NK-92 (cell line): ENCODE measurements around the gene ACADVL.

ENCODE experiments used
- DNase-seq: peaks from one replicate; lab custom pipeline; 2025; ENCODE audit not compliant: unreplicated experiment; lab: John Stamatoyannopoulos, UW

The ACADVL gene

DNA sequence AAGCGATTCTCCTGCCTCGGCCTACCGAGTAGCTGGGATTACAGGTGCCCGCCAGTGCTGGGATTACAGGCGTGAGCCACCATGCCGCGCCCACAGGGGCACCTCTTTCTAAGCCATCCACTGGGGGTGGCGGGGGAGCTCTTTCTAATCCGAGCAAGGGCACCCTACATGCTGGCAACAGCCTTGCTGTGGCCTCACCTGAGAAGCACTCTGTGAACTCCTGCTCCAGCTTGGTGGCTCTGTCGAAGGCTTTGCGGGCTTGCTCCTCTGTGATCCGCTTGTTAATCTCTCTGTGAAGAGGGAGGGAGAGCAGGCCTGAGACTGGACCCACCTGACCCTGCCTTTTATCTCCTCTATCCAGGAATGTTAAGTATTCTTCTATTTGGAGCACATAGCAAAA is 28.7 kb upstream of the ACADVL start:
- DNase-seq, result no peak

DNA sequence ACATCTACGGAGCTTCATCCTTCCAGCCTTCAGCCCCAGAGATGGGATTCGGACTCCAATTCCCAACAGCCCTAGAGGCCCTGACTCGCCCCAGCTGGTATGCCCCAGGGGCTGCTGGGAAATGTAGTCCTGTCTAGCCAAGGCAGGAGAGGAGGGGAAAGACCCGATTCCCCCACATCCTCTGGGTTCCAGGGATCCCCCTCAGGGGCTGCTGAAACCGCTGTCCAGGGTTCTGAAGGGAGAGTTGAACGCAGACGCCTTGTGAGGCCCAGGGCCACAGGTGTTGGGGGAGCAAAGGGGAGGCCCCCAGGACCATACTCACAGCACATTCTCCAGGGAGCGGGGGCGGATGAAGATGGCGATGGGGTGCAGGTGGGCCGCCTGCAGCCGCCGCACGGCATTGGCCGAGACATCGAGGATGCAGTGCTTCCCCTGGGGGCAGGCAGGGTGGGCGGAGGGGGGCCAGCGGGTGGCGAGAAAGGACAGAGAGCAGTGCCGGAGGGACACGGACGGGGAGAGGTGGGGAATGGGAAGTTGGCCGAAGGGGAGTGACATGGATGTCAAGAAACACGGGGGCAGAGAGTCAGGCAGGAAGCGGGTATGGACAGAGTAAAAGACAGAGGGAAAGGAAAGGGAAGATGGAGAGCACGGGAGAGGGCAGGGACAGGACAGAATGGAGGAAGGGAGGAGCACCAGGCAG is 28.0 kb upstream of the ACADVL start:
- DNase-seq, result no peak

DNA sequence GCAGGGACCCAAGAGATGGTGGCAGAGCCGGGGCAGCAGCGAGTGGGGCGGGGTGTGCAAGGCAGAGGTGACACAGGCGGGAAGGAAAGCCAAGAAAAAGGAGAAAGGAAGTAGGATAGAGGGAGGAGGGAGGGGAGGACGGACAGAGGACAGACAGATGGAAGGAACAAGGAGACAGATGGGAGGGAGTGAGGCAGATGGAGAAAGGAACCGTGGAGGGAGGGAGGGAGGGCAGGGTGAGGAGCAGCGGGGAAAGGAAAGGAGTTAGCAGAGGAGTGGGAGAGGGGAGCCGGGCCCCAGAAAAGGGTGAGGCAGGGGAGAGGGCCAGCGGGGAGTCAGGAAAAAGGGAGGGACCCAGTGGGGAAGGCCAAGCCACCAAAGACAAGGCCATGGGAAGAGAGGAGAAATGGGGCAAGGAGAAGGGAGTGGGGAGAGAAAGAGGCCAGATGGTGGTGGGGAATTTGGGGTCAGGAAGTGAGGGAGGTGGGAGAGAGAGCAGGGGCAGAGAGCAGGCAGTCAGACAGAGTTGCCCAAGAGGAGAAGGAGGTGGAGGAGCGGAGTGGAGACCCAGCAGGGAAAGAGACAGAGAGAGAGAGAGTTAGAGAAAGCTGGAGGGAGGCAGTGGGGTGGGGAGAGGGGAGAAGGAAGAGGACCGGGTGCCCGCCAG is 27.3 kb upstream of the ACADVL start:
- DNase-seq, result no peak

DNA sequence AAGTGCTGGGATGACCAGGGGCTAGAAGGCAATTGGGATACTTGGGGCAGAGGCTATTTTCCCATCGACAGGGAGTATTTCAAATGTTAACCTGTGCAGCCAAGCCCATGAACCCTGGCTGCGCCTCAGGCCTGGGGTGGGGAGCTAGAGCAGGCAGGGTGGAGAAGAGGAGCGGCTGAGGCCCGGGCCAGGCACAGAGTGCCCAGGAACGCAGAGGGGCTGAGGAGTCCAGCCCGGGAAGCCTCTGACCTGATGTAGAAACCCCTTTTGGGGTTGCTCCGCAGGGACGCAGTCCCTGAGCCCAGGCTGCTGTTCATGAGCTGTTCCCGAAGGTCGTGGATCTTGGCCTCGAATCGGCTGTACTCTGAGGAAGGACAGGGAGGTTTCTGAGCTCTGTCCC is 23.8 kb upstream of the ACADVL start:
- no peak for DNase-seq

DNA sequence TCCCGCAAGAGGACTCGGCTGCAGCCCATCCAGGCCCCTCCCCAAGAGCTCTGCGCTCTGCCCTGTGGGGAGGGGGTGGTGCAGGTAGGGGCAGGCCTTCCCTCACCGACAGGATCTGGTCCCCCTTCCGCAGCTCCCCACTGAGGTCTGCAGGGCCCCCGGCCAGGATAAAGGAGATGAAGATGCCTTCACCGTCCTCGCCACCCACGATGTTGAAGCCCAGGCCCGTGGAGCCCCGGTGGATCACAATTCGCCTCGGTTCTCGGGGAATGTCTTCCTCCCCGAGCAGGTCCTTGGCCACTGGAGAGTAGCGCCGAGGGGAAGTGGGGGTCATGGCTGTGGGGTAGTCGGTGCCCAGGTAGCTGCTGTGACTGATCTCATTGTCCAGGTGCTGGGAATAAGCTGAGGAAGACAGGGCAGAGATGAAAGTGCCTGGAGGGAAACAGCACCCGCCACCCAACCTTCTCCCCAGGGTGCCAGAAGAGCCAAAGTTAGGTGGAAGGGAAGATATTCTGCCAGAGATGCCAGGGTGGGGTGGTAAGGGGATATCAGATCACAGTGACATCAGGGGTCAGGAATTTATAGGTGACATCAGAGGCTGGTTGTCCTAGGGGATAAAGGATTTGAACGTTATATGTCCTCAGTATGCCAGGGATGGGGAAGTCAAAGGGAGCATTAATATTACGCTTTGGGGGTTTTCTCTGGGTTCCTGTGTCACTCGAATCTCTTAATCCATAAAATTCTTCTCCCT is 22.9 kb upstream of the ACADVL start:
- no peak for DNase-seq

DNA sequence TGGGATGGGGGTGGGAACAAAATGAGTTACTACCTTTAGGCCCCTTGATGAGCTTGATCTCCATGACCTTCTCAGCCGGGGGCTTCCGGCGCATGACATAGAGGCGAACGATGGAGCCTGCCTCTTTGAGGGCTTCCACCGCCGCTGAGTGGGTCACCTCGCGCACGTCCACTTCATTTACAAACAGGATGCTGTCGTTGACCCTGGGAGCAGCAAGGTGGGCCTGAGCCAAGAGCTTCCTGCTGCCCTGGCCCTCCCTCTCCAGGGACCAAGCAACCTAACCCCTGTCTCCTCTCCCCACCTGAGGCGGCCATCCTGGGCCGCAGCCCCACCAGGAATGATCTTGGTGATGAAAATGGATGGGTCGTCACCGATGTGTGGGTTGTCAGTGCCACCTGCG is 16.3 kb upstream of the ACADVL start:
- no peak for DNase-seq

DNA sequence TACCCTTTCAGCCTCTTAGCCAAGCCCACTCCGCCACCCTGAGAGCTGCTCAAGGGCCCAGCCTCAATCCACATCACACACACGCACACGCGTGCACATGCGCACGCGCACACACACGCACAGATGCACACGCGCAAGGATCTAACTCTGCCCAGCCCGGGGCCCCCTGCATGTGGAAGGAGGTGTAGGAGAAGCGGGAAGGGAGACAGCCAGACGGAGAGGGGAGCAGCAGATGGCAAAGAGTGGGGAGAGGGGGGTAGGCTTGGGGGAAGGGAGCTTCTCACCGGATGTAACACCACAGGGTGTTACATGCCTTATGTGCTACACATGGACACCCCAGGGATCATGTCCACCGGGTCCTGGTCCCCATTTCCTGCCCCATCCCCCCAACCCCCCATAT is 15.4 kb upstream of the ACADVL start:
- DNase-seq, result no peak

DNA sequence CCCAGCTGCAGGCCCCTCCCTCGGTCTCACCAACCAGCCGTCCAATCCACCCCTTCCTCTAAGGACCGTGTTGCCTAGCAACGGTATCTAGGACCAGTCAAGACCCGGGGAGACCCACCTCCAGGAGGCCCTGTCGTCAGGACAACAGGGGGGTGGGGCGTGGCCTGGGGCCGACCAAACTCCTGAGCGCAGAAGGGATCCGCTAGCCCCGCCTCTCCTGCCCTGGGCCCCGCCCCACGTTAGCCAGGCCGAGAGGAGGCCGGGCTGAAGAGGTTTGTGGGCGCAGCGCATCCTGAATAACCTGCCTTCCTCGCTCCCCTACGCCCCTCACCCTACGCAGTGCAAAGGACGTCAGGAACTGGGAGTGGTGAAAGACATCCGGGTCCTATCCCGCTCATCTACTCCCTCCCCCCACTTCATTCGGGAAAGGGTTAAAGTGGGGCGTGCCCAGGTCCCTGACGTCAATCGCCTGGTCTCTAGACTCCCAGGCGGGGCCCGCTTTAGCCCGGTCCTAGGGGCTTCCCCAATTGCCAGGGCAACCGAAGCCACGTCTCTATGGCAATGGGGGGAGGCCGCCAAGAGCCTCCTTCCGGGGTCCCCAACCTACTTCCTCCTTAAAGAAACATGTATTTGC is 14.8 kb upstream of the ACADVL start:
- peak; percentile 84 for DNase-seq

DNA sequence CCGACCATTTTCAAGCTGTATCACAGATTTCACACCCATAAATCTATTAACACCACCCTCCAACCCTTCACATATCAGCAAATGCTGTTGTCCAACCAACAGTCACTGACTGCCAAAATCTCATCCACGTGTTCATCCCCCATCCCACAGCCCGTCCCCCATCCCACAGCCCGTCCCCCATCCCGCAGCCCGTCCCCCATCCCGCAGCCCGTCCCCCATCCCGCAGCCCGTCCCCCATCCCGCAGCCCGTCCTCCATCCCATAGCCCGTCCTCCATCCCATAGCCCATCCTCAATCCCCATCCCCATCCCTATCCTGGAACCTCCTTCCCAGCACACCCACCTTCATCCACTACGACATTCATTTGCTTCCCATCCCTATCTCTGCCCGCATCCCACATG is 14.2 kb upstream of the ACADVL start:
- no peak for DNase-seq

DNA sequence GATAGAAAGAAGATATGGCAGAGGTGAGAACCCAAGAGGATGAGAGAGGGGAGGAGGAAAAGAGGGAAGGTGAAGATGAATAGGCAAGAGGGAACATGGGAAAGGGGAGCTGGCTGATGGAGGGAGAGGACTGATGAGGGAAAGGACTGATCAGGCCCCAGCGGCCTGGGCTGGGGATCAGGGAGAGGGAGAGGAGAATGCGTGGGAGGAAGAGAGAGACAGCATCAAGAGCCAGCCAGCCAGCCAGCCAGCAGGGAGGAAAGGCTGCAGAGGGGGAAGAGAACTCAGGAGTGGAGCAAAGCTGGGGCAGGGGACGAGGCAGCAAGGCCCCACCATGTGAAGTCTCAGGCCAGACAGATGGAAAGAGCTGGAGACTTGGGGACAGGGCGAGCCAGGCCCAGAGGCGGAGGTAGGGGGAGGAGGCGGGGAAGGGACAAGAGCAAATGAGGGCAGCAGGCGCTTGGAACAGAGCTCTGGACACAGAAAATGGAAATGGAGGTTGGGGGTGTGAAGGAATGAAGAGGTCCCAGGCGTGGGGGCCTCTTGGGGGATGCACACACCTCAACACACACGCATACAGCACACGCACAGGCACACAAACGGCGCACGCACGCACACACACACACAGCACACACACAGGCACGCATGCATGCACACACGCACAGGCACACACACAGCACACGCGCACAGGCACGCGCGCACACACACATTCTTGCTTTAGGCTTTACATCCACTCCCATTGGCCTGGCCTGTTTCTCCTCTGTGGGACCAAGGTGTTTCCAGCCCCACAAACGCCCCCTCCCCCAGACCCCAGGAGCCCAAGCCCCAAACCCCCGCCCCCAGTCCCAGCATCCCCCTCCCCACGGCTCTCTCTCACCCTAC is 12.4 kb upstream of the ACADVL start:
- DNase-seq, result no peak

DNA sequence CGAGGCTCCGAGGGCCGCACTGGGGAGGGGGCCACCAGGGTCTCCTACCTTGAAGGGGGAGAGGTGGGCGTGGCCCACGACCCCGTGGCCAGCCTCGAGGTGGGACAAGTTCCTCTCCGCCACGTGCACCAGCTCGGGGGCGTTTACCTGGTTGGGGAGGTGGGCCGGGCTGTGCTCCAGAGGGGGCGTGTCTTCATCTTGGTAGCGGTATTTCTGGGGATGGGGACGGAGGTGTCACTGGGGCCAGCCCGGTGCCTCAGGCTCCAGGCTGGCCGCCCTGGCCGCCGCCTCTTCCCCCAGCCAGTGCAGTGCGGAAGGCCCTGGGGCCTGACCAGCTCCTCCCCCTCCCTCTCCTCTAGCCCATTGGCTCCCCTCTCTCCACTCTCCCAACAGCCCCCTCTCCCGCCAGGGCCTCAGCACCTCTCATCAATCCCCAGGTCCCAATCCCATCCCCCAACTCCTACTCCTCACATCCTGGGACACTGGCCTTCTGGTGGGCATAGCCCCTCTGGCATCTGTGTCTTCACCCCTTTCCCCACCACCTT is 11.6 kb upstream of the ACADVL start:
- no peak for DNase-seq

DNA sequence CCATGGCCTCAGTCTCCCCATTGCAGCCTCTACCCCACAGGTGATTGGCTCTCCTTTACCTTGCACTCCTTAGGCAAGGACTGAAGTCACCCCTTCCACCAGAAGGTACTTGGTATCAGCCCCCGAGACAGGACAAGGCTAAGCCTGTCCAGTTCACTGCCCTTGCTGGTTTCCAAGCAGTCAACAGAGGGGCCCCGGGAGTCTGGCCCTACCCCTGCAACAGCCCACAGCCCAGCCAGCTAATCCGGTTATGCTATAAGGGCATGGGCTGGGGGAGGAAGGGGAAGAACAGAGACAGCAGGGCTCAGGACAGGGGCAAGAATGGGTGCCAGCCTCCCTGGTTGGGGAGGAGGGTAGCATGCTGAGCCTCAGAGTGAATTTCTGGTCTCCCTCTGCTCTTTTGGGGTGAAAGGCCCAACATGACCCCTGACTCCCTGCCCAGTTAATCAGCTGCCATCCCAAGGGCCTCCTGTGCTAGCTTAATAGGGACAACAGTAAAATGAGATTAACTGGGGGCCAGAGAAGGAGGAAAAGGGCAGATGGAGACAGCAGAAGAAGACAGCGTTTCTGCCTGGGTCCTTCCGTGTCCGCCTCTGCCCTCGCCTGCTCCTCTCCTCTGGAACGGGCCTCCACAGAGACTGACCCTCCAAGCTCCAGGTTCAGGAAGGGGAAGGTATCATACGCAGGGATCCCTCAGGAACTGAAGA is 10.8 kb upstream of the ACADVL start:
- DNase-seq, result no peak

DNA sequence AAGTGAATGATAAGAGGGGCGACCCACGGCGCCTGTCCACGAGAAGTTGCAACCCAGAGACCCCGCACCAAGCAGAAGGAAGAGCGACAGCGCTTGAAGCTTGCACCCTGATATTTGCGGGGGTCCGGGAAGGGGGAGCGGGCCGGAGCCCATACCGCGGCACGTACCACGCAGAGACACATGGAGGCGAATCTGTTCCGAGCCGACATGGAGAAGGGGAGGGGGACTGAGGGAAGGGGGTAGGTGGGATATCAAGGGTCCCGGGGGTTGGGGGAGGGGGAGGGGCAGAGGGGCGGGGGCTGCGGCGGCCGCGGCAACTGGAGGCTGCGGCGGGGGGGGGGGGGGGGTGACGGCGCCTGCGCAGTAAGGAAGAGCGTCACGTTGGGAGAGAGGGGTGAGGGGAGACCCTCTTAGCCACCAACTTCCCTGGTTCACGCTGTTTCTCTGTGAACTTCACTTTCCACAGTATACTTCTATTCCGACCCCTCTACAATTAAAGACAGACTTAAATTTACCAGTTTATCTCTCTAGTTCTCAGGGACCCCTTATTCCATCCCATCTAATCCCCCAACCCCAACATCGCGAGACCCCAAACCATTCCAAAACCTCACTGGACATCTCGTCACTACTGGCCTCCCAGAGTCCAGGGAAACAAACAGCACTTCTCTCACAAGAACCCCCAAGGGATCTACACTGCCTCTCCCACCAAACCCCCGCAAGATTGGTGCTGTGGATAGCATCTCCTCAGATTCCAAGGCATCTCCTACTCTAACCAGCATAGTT is 8.1 kb upstream of the ACADVL start:
- DNase-seq, result no peak

DNA sequence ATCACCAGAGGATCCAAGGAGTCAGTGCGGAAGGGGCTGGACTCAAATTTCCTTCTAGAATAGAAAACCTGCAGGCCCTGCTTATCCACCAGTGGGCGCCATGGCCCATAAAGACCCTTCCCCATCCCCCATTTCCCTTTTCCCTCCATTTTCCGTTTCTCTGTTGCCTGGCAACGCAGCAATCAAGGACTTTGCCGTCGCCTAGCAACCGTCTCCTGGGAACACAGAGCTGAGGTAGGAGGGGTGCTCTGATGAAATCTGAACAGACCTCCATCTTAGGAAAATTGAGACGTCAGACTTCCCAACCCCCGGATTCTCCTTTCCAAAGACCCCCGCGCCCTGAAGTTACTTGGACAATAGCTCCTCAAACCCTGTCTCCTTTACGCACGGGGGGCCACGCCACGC is 5.8 kb upstream of the ACADVL start:
- DNase-seq, result no peak

DNA sequence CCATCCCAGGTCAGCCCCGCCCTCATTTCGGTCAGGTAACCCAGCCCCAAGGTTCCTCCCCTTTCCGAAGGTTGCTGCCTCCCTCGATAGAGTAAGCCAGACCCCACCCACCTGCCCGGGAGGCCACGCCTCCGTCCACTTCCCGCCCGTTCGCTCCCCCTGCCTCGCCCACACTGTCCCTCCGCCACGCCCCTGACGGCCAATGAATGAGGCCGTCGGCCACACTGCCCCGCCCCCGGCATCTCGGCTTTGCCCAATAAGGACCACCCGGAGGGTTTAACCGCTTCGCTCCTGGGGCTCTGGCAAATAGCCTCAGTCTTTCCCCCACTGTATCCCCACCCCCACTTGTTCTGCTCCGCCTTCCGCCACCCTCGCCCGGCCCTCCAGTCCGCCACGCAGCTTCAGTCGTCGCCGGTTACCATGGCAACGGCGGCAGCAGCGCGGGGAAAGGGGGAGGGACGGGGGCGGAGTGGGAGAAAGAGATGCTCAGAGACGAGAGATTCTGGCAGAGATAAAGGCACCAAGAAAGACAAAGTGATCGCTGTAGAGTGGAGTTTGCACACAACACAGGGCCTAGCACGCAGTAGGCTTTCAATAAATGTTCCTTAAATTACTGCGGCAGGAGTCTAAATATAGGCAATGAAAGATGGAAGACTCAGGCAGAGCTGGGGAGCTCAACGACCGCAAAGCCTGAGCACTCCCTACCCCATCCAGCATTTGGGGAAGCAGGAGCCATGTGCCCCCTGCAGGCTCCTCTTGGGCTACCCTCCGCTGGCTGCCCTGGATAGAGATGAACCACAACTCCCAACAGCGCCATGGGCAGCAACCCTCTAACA is 5.2 kb upstream of the ACADVL start:
- DNase-seq, result peak; percentile 98

DNA sequence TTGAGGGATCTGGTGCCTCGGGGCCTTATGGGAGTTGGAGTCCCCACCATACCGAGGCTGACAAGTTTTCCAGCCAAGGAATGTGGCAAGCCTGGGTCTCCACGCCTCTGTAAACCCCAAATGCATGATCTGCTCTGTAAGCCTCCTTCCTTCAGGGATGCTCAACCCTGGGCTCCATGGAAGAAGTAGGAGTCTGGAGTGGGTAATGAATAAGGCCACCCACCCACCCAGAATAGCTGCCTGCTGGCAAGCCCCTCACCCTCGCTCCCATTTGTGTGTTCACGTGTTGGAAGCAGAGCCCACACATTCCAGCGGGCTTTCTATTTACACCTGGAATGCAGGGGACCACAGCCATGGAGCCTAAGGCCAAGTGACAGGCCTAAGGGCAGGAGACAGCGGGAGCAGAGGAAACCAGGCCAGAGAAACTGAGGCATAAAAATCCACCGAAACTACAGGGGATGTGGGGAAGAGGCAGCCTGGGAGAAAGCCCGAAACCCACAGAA is 4.6 kb upstream of the ACADVL start:
- DNase-seq, result no peak

DNA sequence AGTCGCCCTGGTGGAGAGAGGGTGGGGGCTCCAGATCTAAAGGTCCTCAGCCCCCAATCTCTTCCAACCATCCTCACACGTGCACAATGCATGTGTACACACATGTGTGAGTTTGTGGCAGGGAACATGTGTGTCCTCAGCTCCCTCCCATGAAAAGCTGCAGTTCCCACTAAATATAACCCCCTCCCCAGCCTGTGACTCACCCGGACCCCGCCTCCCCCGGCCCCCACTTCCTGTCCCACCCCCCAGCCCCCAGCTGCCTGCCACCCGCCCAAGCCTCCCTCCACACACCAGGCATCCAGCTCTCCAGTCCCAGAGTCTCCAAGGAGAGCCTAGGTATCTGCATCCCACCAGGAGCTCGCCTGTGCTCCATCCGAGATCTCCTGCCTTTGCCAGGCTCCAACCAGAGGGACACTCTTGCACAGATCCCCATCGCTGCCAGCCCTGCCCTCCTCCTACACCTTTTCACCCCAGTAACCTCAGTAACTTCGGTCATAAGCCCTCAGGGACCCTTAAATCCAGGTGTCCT is 4.0 kb upstream of the ACADVL start:
- DNase-seq, result no peak
